GM23338 (cell line): ENCODE data around the gene TBCD. TPM values are rescaled to one million over a fixed set of nuclear protein-coding genes. Genes with fewer than 3 reads are reported as not detected.
"Not testable (repeated sequence)": the region's sequence is repeated elsewhere in the genome, so short reads cannot be mapped to it uniquely, and the experiment has no call there.

Source experiments
- ATAC-seq: fragments of 200-7000 bp; cut with Tn5 transposase; 3 replicates; pipeline ENCODE4 v1.9.1; 2020
- DNase-seq: peaks from one replicate; pipeline ENCODE4 v3.0.0-alpha.2; 2015; ENCODE audit warnings: low spot score
- H2AFZ ChIP-seq: fragments of 200-600 bp; sonication (generic); 2 replicates; pipeline ENCODE4 v1.8.0; 2016; ENCODE audit warnings: antibody characterized with exemption, mild to moderate bottlenecking, moderate library complexity
- H3F3A ChIP-seq: fragments of 200-600 bp; sonication (generic); replicated peaks from 2 replicates; pipeline ENCODE4 v1.8.0; 2017; ENCODE audit warnings: antibody characterized with exemption, mixed run types, low read depth
- H3K27ac ChIP-seq: fragments of 200-600 bp; sonication (generic); 2 replicates; pipeline ENCODE4 v1.6.1; 2016; ENCODE audit warnings: low read depth
- H3K27me3 ChIP-seq: fragments of 200-600 bp; sonication (generic); 2 replicates; pipeline ENCODE4 v1.8.0; 2016; ENCODE audit warnings: mild to moderate bottlenecking, mixed run types, moderate library complexity; ENCODE audit not compliant: insufficient read depth
- H3K36me3 ChIP-seq: fragments of 200-600 bp; sonication (generic); 2 replicates; pipeline ENCODE4 v1.8.0; 2016; ENCODE audit warnings: mild to moderate bottlenecking; ENCODE audit not compliant: insufficient read depth
- H3K4me1 ChIP-seq: fragments of 200-600 bp; sonication (generic); 2 replicates; pipeline ENCODE4 v1.8.0; 2016; ENCODE audit warnings: mild to moderate bottlenecking, moderate library complexity; ENCODE audit not compliant: insufficient read depth
- H3K4me2 ChIP-seq: fragments of 200-600 bp; sonication (generic); 2 replicates; pipeline ENCODE4 v1.7.1; 2017; ENCODE audit warnings: mixed run types
- H3K4me3 ChIP-seq: fragments of 200-600 bp; sonication (generic); 2 replicates; pipeline ENCODE4 v1.6.1; 2016; ENCODE audit warnings: mixed run types
- H3K79me2 ChIP-seq: fragments of 200-600 bp; sonication (generic); replicated peaks from 2 replicates; pipeline ENCODE4 v1.8.0; 2017; ENCODE audit warnings: mild to moderate bottlenecking; ENCODE audit not compliant: insufficient read depth
- H3K9me2 ChIP-seq: fragments of 200-600 bp; sonication (generic); 2 replicates; pipeline ENCODE4 v1.8.0; 2017; ENCODE audit not compliant: insufficient read depth
- H4K20me1 ChIP-seq: fragments of 200-600 bp; sonication (generic); replicated peaks from 2 replicates; pipeline ENCODE4 v1.8.0; 2017; ENCODE audit warnings: mild to moderate bottlenecking; ENCODE audit not compliant: insufficient read depth
- H3K27ac Mint-ChIP-seq: 2 replicates; pipeline ENCODE4 v1.8.0; 2020; ENCODE audit warnings: inconsistent platforms, mild to moderate bottlenecking, moderate library complexity, mixed read lengths
- H3K27me3 Mint-ChIP-seq: 3 replicates; pipeline ENCODE4 v1.8.0; 2022; ENCODE audit warnings: low read depth, mild to moderate bottlenecking, moderate library complexity, mixed read lengths, inconsistent platforms; ENCODE audit not compliant: insufficient read depth, poor library complexity
- H3K36me3 Mint-ChIP-seq: 3 replicates; pipeline ENCODE4 v1.8.0; 2021; ENCODE audit warnings: low read depth, mild to moderate bottlenecking, inconsistent platforms, moderate library complexity, mixed read lengths
- H3K4me1 Mint-ChIP-seq: 3 replicates; pipeline ENCODE4 v1.8.0; 2020; ENCODE audit warnings: mild to moderate bottlenecking, inconsistent platforms, mixed read lengths
- H3K4me3 Mint-ChIP-seq: 3 replicates; pipeline ENCODE4 v1.8.0; 2021; ENCODE audit warnings: moderate library complexity, mild to moderate bottlenecking, inconsistent platforms, mixed read lengths
- H3K9me3 Mint-ChIP-seq: 3 replicates; pipeline ENCODE4 v1.8.0; 2020; ENCODE audit warnings: moderate library complexity, mild to moderate bottlenecking, inconsistent platforms, mixed read lengths
- EZH2phosphoT487 ChIP-seq: fragments of 200-600 bp; sonication (generic); IDR thresholded peaks from one replicate; pipeline ENCODE4 v1.8.1; 2018; ENCODE audit warnings: antibody characterized with exemption; ENCODE audit not compliant: unreplicated experiment
- NANOG ChIP-seq: IDR thresholded peaks from 2 replicates; pipeline ENCODE4 v1.6.1; 2016; ENCODE audit warnings: antibody characterized with exemption, borderline replicate concordance
- POLR2AphosphoS5 ChIP-seq: IDR thresholded peaks from 2 replicates; pipeline ENCODE4 v1.6.1; 2016; ENCODE audit warnings: antibody characterized with exemption, low read depth
- REST ChIP-seq: IDR thresholded peaks from one replicate; pipeline ENCODE4 v1.6.1; 2018; ENCODE audit warnings: antibody characterized with exemption; ENCODE audit not compliant: unreplicated experiment
- STAT1 ChIP-seq: IDR thresholded peaks from one replicate; pipeline ENCODE4 v1.6.1; 2016; ENCODE audit warnings: antibody characterized with exemption; ENCODE audit not compliant: unreplicated experiment
- ZNF462 ChIP-seq: fragments of 250-450 bp; sonication (Bioruptor Pico); IDR thresholded peaks from 2 replicates; pipeline ENCODE4 v1.5.0; 2020; ENCODE audit warnings: mild to moderate bottlenecking, moderate library complexity
- polyA plus RNA-seq: library from polyadenylated mRNA; unstranded; fragments of >200 nt; fragmentation: Nextera tagmentation; extraction: Ambion mirVana; gene quantifications from 2 replicates; pipeline ENCODE4 v1.2.1, GENCODE V29; 2016
- total RNA-seq: library from RNA; depleted of rRNA; stranded (reverse); fragments of >200 nt; shearing (Covaris generic); gene quantifications from 2 replicates; pipeline ENCODE4 v1.2.3, GENCODE V29; 2014

The TBCD gene
- total and polyA plus RNA-seq, 2 experiments from 2014 or later, result 75.0 to 116 TPM

DNA sequence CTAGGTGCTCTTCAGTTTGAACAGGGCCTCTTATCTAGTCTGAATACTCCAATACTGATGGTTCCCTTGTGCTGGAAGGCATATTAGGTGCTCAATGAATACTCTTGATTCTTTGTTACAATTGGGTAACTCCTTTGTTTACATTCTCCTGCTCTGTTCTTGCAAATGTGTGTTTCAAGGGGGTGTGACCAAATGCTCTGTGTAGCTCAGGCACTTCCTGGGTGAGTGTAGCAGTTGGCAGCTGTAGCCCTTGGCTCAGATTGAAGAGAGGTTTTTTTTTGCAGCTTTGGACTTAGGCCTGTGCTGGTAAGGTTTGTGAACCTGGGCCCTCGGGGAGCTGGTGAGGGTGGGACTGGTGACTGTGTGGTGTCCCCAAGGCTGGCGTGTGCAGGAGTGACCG is 20.2 kb downstream of the TBCD start (continued):
- TF ChIP-seq ZNF462 (CRISPR knock-in tag), result no peak
- TF ChIP-seq STAT1, result no peak
- no peak for TF ChIP-seq POLR2AphosphoS5
- no peak for TF ChIP-seq REST
- no peak for TF ChIP-seq NANOG
- no peak for TF ChIP-seq EZH2phosphoT487

- peaks cover 65% of the 10 kb centered on the region for H3K36me3 Mint-ChIP-seq
- peak overlapping the region; percentile 33; the same call in 1 of the 2 replicates for H3K27ac ChIP-seq
- H3K36me3 ChIP-seq, result peaks cover 30% of the 10 kb centered on the region
- not testable (repeated sequence) for H2AFZ ChIP-seq, H3K4me3 Mint-ChIP-seq, H3K27ac Mint-ChIP-seq, H3K4me1 Mint-ChIP-seq, H3K9me2 ChIP-seq, H3K9me3 Mint-ChIP-seq, H3K4me2 ChIP-seq, H3K27me3 Mint-ChIP-seq, H3K4me3 ChIP-seq, H3F3A ChIP-seq, ATAC-seq, H3K4me1 ChIP-seq, H3K27me3 ChIP-seq, DNase-seq
- H4K20me1 ChIP-seq, result peaks cover 37% of the 10 kb centered on the region
- peaks cover 32% of the 10 kb centered on the region for H3K79me2 ChIP-seq
These were observed 22.6 kb downstream of the TBCD start for GRCh38 chr17:82774456-82774855.
